Caco-2 (cell line): ENCODE measurements around the gene CCL24. TPM values are rescaled to one million over a fixed set of nuclear protein-coding genes. Genes with fewer than 3 reads are reported as not detected.
"Not testable (repeated sequence)": the region's sequence is repeated elsewhere in the genome, so short reads cannot be mapped to it uniquely, and the experiment has no call there.

Experiments used
- BruUV-seq: library from RNA; stranded (reverse); fragments of 400-500 nt; replicated peaks from 2 replicates; lab custom pipeline; 2021; lab: Mats Ljungman, UMichigan
- CTCF ChIA-PET: fragments of 300-600 bp; sonication (Branson Sonifier 250); formaldehyde crosslinking; loops from one replicate; lab custom pipeline; 2022; ENCODE audit warnings: antibody characterized with exemption; lab: Charles Lee
- POLR2A ChIA-PET: fragments of 300-600 bp; sonication (Branson Sonifier 250); formaldehyde crosslinking; loops from one replicate; lab custom pipeline; 2022; ENCODE audit warnings: antibody characterized with exemption; lab: Charles Lee
- DNase-seq, 2 experiments: peaks; one replicate each; pipeline versions ENCODE4 v3.0.0 to v3.0.0-alpha.2; 2020 to 2022
- H3K27me3 ChIP-seq: replicated peaks from 2 replicates; pipeline ENCODE4 v1.6.0; 2011; ENCODE audit warnings: low read length; ENCODE audit not compliant: control insufficient read depth, insufficient read depth
- H3K36me3 ChIP-seq: 2 replicates; pipeline ENCODE4 v1.5.1; 2011; ENCODE audit warnings: low read length; ENCODE audit not compliant: control insufficient read depth, insufficient read depth
- H3K4me1 ChIP-seq: fragments of 250-450 bp; sonication (Bioruptor Pico); 2 replicates; pipeline ENCODE4 v1.5.1; 2020; ENCODE audit warnings: mild to moderate bottlenecking
- H3K4me3 ChIP-seq: 2 replicates; pipeline ENCODE4 v1.5.1; 2011; ENCODE audit warnings: low read depth, mild to moderate bottlenecking, control low read depth, low read length
- H3K9me3 ChIP-seq: fragments of 250-450 bp; sonication (Bioruptor Pico); 2 replicates; pipeline ENCODE4 v1.5.1; 2020; ENCODE audit warnings: mild to moderate bottlenecking, moderate library complexity
- H3K27ac Mint-ChIP-seq: one replicate; pipeline ENCODE4 v1.8.0; 2022; ENCODE audit warnings: mixed read lengths; ENCODE audit not compliant: unreplicated experiment
- H3K27me3 Mint-ChIP-seq: one replicate; pipeline ENCODE4 v1.8.0; 2022; ENCODE audit warnings: mixed read lengths; ENCODE audit not compliant: insufficient read depth, unreplicated experiment
- H3K36me3 Mint-ChIP-seq: one replicate; pipeline ENCODE4 v1.8.0; 2022; ENCODE audit warnings: mild to moderate bottlenecking, mixed read lengths; ENCODE audit not compliant: insufficient read depth, unreplicated experiment
- H3K4me1 Mint-ChIP-seq: one replicate; pipeline ENCODE4 v1.8.0; 2022; ENCODE audit warnings: low read depth, mixed read lengths; ENCODE audit not compliant: unreplicated experiment
- H3K4me3 Mint-ChIP-seq: one replicate; pipeline ENCODE4 v1.8.0; 2022; ENCODE audit warnings: mild to moderate bottlenecking, moderate library complexity, mixed read lengths; ENCODE audit not compliant: unreplicated experiment
- H3K9me3 Mint-ChIP-seq: one replicate; pipeline ENCODE4 v1.8.0; 2022; ENCODE audit warnings: mixed read lengths; ENCODE audit not compliant: unreplicated experiment
- intact Hi-C: fragments of 100-400 bp; cut with micrococcal nuclease; formaldehyde crosslinking; loops from one replicate; pipeline ENCODE4 v1.10.0; 2022; ENCODE audit not compliant: unreplicated experiment
- total RNA-seq: library from RNA; stranded (reverse); gene quantifications from 2 replicates; pipeline ENCODE4 v1.2.3, GENCODE V29; 2022
- TF ChIP-seq, protein P1 (sequence below), 2 experiments: fragments of 200-600 bp in 1 of 2; IDR thresholded peaks; 1 replicate in 1 of 2; 2 replicates in 1 of 2; pipeline versions ENCODE4 v1.5.1 to v1.8.0; 2011 to 2022; ENCODE audit warnings: antibody characterized with exemption in 1 of 2, control low read depth in 1 of 2, inconsistent platforms in 1 of 2, low read depth in 1 of 2, low read length in 1 of 2, mild to moderate bottlenecking in 1 of 2, moderate library complexity in 1 of 2; ENCODE audit not compliant: insufficient read depth in 1 of 2, severe bottlenecking in 1 of 2, unreplicated experiment in 1 of 2

The CCL24 gene
- total RNA-seq, 1 experiment from 2014 or later = not detected

DNA sequence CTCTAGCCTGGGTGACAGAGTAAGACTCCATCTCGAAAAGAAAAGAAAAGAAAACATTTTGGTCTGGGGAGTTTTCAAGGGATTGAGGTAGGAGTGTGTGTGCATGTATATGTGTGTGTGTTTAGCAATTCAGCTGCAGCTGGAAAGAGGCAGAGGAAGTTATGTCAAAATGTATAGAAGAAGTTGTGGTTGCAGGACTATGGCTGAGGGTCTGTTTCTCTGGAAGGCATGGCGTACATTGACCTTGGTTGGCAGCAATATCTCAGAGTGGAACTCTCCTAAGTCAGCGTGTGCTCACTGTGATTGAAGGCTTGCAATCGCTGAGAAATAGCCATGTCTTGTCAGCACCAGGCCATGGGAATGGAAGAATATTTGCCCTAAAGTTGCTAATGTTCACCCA, 36.6 kb upstream of the CCL24 start:
- H3K4me3 ChIP-seq = no peak overlapping the region
- no peak overlapping the region for H3K4me3 Mint-ChIP-seq
- ChIA-PET POLR2A (no interaction called here), CTCF (no interaction called here)
- H3K9me3 ChIP-seq = 0 out of 2 replicates have a peak, but pooled peaks cover 1% of the 10 kb centered on the region
- no peaks in the 10 kb centered on the region for H3K9me3 Mint-ChIP-seq
- intact Hi-C loops = no loop called here
- no peak overlapping the region for H3K27ac Mint-ChIP-seq
- no peaks in the 10 kb centered on the region for H3K36me3 Mint-ChIP-seq
- TF ChIP-seq, protein P1, sequence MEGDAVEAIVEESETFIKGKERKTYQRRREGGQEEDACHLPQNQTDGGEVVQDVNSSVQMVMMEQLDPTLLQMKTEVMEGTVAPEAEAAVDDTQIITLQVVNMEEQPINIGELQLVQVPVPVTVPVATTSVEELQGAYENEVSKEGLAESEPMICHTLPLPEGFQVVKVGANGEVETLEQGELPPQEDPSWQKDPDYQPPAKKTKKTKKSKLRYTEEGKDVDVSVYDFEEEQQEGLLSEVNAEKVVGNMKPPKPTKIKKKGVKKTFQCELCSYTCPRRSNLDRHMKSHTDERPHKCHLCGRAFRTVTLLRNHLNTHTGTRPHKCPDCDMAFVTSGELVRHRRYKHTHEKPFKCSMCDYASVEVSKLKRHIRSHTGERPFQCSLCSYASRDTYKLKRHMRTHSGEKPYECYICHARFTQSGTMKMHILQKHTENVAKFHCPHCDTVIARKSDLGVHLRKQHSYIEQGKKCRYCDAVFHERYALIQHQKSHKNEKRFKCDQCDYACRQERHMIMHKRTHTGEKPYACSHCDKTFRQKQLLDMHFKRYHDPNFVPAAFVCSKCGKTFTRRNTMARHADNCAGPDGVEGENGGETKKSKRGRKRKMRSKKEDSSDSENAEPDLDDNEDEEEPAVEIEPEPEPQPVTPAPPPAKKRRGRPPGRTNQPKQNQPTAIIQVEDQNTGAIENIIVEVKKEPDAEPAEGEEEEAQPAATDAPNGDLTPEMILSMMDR (IDR thresholded peaks at IDR 0.05; ENCODE audit: insufficient read depth in 1 of 2, low read depth in 1 of 2, low read length in 1 of 2, severe bottlenecking in 1 of 2, unreplicated experiment in 1 of 2) = no peak
- BruUV-seq = no TSS peak
- DNase-seq = no peak
- no peaks in the 10 kb centered on the region for H3K4me1 ChIP-seq
- no peaks in the 10 kb centered on the region for H3K27me3 ChIP-seq
- H3K27me3 Mint-ChIP-seq = no peaks in the 10 kb centered on the region
- H3K36me3 ChIP-seq = no peaks in the 10 kb centered on the region
- H3K4me1 Mint-ChIP-seq = no peaks in the 10 kb centered on the region

DNA sequence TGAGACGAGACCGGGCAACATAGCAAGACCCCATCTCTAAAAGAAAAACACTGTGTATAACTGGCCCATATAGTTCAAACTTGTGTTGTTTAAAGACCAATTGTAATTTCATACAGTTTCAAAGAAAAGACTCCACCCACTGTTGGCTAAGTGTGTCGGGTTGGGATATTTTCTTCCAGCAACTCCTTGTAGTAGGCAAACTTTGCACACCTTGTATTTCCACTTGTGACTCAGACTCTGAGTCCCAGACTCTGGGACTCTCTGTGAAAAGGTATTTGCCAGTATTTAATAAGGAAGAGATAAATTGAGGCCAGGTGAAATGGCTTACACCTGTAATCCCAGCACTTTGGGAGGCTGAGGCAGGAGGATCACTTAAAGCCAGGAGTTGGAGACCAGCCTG, 36.0 kb upstream of the CCL24 start:
- no peaks in the 10 kb centered on the region for H3K9me3 ChIP-seq
- ChIA-PET CTCF (no interaction called here), POLR2A (no interaction called here)
- DNase-seq = no peak
- H3K27ac Mint-ChIP-seq = no peak overlapping the region
- H3K4me3 ChIP-seq = no peak overlapping the region
- H3K4me1 Mint-ChIP-seq = no peaks in the 10 kb centered on the region
- H3K36me3 Mint-ChIP-seq = no peaks in the 10 kb centered on the region
- TF ChIP-seq, protein P1 (IDR thresholded peaks at IDR 0.05; ENCODE audit: insufficient read depth in 1 of 2, low read depth in 1 of 2, low read length in 1 of 2, severe bottlenecking in 1 of 2, unreplicated experiment in 1 of 2) = no peak
- BruUV-seq = no TSS peak
- H3K36me3 ChIP-seq = no peaks in the 10 kb centered on the region
- no peaks in the 10 kb centered on the region for H3K27me3 Mint-ChIP-seq
- H3K4me1 ChIP-seq = no peaks in the 10 kb centered on the region
- intact Hi-C loops = no loop called here
- H3K9me3 Mint-ChIP-seq = no peaks in the 10 kb centered on the region
- no peaks in the 10 kb centered on the region for H3K27me3 ChIP-seq
- H3K4me3 Mint-ChIP-seq = no peak overlapping the region

DNA sequence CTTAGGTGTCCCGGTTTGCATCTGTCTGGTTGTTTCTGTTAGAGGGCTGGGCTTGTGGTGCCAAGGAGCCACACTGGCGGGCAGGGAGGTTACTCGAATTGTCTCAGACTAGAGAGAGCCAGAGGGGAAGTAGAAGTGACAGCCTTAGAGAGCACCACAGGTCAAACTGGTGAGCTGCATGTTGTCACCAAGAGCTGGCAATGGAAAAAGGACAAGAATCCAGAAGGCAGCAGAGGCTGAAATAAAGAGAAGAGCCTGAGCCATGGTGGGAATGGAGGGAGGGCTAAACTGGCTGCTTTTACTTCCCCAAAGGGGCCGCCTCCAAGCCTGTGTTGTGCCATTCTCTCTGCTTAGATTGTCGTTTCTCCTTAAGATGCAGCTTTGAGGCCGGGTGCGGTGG, 34.1 kb upstream of the CCL24 start:
- no peak overlapping the region for H3K4me3 ChIP-seq
- TF ChIP-seq, protein P1 (IDR thresholded peaks at IDR 0.05; ENCODE audit: insufficient read depth in 1 of 2, low read depth in 1 of 2, low read length in 1 of 2, severe bottlenecking in 1 of 2, unreplicated experiment in 1 of 2) = no peak
- Mint-ChIP-seq H3K27me3 (no peaks in the 10 kb centered on the region), H3K36me3 (no peaks in the 10 kb centered on the region), H3K9me3 (no peaks in the 10 kb centered on the region), H3K4me3 (no peak overlapping the region), H3K27ac (no peak overlapping the region), H3K4me1 (peaks cover 8% of the 10 kb centered on the region)
- no peaks in the 10 kb centered on the region for H3K4me1 ChIP-seq
- no peaks in the 10 kb centered on the region for H3K9me3 ChIP-seq
- intact Hi-C loops = no loop called here
- ChIA-PET POLR2A (no interaction called here), CTCF (no interaction called here)
- H3K36me3 ChIP-seq = no peaks in the 10 kb centered on the region
- no peaks in the 10 kb centered on the region for H3K27me3 ChIP-seq
- DNase-seq = no peak
- BruUV-seq = no TSS peak

DNA sequence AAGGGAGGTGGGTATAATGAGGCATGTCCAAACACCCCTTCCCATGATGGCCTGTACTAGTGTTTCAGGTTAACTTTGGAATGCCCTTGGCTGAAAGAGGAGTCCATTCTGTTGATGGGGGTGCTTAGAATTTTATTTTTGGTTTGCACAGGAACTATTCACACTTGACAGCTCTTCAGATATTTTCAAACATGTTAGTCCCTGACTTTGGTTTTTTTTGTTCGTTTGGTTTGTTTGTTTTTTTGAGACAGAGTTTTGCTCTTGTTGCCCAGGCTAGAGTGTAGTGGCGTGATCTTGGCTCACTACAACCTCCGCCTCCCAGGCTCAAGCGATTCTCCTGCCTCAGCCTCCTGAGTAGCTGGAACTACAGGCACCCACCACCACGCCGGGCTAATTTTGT, 31.5 kb upstream of the CCL24 start:
- H3K9me3 Mint-ChIP-seq, intact Hi-C loops, H3K4me3 ChIP-seq, H3K36me3 Mint-ChIP-seq, POLR2A ChIA-PET, H3K4me1 Mint-ChIP-seq, H3K4me3 Mint-ChIP-seq, H3K36me3 ChIP-seq, DNase-seq, H3K27ac Mint-ChIP-seq, H3K27me3 Mint-ChIP-seq, H3K4me1 ChIP-seq, H3K9me3 ChIP-seq, BruUV-seq, H3K27me3 ChIP-seq, CTCF ChIA-PET: not testable (repeated sequence)
